ENCODE data around the gene SWT1.

Gene SWT1

DNA sequence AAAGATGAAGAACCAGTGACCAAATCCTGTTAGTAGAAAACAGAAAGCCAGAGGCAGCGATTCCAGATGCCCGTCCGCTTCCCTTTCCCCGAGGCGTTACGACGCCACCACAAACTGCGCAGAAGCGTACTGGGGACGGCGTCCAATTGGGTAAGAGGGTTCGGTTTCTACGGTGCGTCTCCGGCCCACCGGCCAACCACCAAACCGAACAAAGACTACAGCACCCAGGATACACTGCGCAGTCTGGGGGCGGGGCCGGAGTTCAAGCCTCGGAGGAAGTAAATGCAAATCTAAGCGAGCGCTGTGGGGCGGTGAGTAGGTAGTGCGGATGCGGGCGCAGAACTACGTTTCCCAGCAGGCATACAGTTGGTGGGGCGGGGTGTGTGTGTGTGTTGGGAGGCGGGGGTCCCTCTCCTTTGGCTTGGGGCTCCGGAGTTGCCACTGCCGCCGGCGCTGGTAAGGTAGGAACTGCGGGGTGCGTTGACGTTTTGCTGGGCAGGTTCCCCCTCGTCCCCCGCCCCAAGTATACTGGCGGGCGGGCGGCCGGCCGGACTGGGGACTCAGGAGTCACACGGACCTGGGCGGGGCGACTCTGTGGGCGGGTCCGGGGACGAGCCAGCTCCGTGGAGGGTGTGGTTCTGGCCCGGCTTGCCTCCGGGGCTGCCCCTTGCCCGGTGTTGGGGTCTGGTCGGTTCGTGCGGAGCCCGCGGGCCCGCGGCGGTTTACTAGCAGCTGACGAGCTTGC lies at the start of gene SWT1, which contains the start of gene TRMT1L:
TSS of gene SWT1 (plus strand) at position 314 of the 745 bp plus-strand sequence. CDS start 3,675 bp downstream, outside the sequence.
TSS of gene TRMT1L (minus strand) at position 100 of the 745 bp plus-strand sequence. CDS start 241 bp downstream, outside the sequence.
- peaks cover 29% of the 10 kb centered on the region for H3K4me1 Mint-ChIP-seq

DNA sequence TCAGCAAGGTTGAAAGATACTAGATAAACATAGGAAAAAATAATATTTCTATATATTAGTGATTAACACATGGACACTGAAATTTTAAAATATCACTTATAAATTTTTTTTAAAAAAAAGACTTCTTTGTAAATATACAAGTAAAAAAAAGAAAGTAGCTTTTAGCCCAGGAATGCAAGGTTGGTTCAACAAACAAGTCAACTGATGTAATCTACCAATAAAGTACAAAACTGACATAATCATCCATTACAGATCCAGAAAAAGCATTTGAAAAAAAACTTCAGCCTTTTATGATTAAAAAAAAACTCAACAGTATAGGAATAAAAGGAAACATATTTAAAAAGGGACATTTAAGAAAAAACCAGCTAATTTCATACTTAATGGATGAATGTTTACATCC lies 48.6 kb upstream of the SWT1 start:
- DNase-seq (ENCODE audit: low spot score in 2 of 2): no peak
- Mint-ChIP-seq H3K27ac (no peak overlapping the region), H3K4me3 (no peak overlapping the region), H3K36me3 (peaks cover 14% of the 10 kb centered on the region), H3K27me3 (no peaks in the 10 kb centered on the region), H3K4me1 (no peaks in the 10 kb centered on the region), H3K9me3 (peaks cover 23% of the 10 kb centered on the region)
- ATAC-seq (ENCODE audit: low read depth): no peak

More for the DNA sequence above, at the start of gene SWT1, which contains the start of gene TRMT1L:
- H3K27ac Mint-ChIP-seq: peak within 1 kb of the TSS; percentile 100
- no peaks in the 10 kb centered on the region for H3K9me3 Mint-ChIP-seq
- peaks cover 13% of the 10 kb centered on the region for H3K36me3 Mint-ChIP-seq
- ATAC-seq (ENCODE audit: low read depth): peak; percentile 79
- H3K27me3 Mint-ChIP-seq: no peaks in the 10 kb centered on the region
- peak; percentile 96 to 98 for DNase-seq (ENCODE audit: low spot score in 2 of 2)
- peak within 1 kb of the TSS; percentile 94 for H3K4me3 Mint-ChIP-seq

DNA sequence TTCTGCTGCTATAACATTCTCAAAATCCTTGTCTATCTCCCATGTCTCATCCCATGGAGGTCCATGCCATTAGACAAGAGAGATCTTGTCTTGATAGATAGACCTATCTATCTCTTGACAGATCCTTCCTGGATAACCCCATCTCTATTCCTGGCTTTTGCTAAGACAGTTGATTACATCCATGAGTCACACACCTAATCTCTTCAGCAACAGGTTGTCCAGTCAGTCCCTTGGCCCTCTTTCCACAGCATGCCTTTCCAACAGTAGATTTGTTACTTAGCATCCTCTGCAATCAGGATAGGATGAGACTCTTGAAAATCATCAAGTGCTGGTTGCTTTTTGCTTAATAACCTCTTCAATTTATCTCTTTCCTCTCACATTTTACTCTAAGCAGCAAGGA lies 46.8 kb upstream of the SWT1 start:
- DNase-seq (ENCODE audit: low spot score in 2 of 2) (no peak), ATAC-seq (ENCODE audit: low read depth) (no peak)
- Mint-ChIP-seq H3K4me3 (no peak overlapping the region), H3K4me1 (no peaks in the 10 kb centered on the region), H3K36me3 (peaks cover 7% of the 10 kb centered on the region), H3K9me3 (peaks cover 23% of the 10 kb centered on the region), H3K27me3 (no peaks in the 10 kb centered on the region), H3K27ac (no peak overlapping the region)

DNA sequence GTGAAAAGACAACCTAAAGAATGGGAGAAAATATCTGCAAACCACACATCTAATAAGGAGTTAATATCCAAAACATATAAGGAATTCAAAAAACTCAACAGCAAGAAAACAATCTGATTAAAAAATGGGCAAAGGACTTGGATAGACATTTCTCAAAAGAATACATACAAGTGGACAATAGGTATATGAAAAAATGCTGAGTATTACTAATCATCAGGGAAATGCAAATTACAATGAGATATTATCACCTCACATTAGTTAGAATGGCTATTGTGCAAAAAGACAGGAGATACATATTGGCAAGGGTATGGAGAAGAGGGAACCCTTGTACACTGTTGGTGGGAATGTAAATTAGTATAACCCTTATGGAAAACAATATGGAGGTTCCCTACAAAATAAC lies 45.1 kb upstream of the SWT1 start:
- Mint-ChIP-seq H3K9me3 (peaks cover 15% of the 10 kb centered on the region), H3K4me1 (no peaks in the 10 kb centered on the region), H3K27me3 (no peaks in the 10 kb centered on the region), H3K36me3 (peaks cover 6% of the 10 kb centered on the region), H3K4me3 (no peak overlapping the region), H3K27ac (no peak overlapping the region)
- ATAC-seq (ENCODE audit: low read depth): no peak
- no peak for DNase-seq (ENCODE audit: low spot score in 2 of 2)

DNA sequence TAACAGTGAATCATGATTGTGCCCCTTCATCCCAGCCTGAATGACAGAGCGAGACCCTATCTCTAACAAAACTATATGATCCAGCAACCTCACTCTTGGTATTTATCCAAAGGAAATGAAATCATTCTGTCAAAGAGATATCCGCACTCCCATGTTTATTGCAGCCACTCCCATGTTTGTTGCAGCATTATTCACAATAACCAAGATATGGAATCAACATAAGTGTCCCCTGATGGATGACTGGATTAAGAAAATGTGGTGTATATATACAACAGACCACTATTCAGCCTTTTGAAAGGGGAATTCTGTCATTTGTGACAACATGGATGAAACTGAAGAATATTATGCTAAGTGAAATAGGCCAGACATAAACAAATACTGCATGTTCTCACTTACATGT lies 44.6 kb upstream of the SWT1 start:
- DNase-seq (ENCODE audit: low spot score in 2 of 2) (no peak), ATAC-seq (ENCODE audit: low read depth) (no peak)
- no peaks in the 10 kb centered on the region for H3K27me3 Mint-ChIP-seq
- H3K4me1 Mint-ChIP-seq: no peaks in the 10 kb centered on the region
- H3K9me3 Mint-ChIP-seq: peaks cover 15% of the 10 kb centered on the region
- no peak overlapping the region for H3K27ac Mint-ChIP-seq
- no peak overlapping the region for H3K4me3 Mint-ChIP-seq
- peaks cover 9% of the 10 kb centered on the region for H3K36me3 Mint-ChIP-seq

GRCh38 chr1:185129708-185130107 lies 27.3 kb upstream of the SWT1 start:
- Mint-ChIP-seq H3K4me3 (no peak overlapping the region), H3K9me3 (peaks cover 3% of the 10 kb centered on the region), H3K27me3 (no peaks in the 10 kb centered on the region), H3K4me1 (no peaks in the 10 kb centered on the region), H3K27ac (no peak overlapping the region), H3K36me3 (peaks cover 27% of the 10 kb centered on the region)
- DNase-seq (ENCODE audit: low spot score in 2 of 2): no peak
- ATAC-seq (ENCODE audit: low read depth): no peak

- no peak overlapping the region for H3K4me3 Mint-ChIP-seq
- ATAC-seq (ENCODE audit: low read depth) (no peak), DNase-seq (ENCODE audit: low spot score in 2 of 2) (no peak)
- no peak overlapping the region for H3K27ac Mint-ChIP-seq
- H3K4me1 Mint-ChIP-seq: no peaks in the 10 kb centered on the region
- H3K9me3 Mint-ChIP-seq: peaks cover 3% of the 10 kb centered on the region
- H3K27me3 Mint-ChIP-seq: no peaks in the 10 kb centered on the region
- H3K36me3 Mint-ChIP-seq: peaks cover 30% of the 10 kb centered on the region
These were observed 24.4 kb upstream of the SWT1 start for GRCh38 chr1:185132534-185132933.

- no peaks in the 10 kb centered on the region for H3K27me3 Mint-ChIP-seq
- ATAC-seq (ENCODE audit: low read depth) (no peak), DNase-seq (ENCODE audit: low spot score in 2 of 2) (no peak)
- no peaks in the 10 kb centered on the region for H3K9me3 Mint-ChIP-seq
- no peaks in the 10 kb centered on the region for H3K4me1 Mint-ChIP-seq
- no peak overlapping the region for H3K4me3 Mint-ChIP-seq
- peak overlapping the region; percentile 5 for H3K27ac Mint-ChIP-seq
- H3K36me3 Mint-ChIP-seq: peaks cover 33% of the 10 kb centered on the region
These were observed 18.9 kb upstream of the SWT1 start for GRCh38 chr1:185137896-185138545.

- Mint-ChIP-seq H3K9me3 (no peaks in the 10 kb centered on the region), H3K4me1 (no peaks in the 10 kb centered on the region), H3K27ac (no peak overlapping the region), H3K36me3 (peaks cover 27% of the 10 kb centered on the region), H3K27me3 (no peaks in the 10 kb centered on the region), H3K4me3 (no peak overlapping the region)
- DNase-seq (ENCODE audit: low spot score in 2 of 2): no peak
- no peak for ATAC-seq (ENCODE audit: low read depth)
These were observed 17.7 kb upstream of the SWT1 start for GRCh38 chr1:185139246-185139645.

- ATAC-seq (ENCODE audit: low read depth) (no peak), DNase-seq (ENCODE audit: low spot score in 2 of 2) (no peak)
- Mint-ChIP-seq H3K27ac (no peak overlapping the region), H3K27me3 (no peaks in the 10 kb centered on the region), H3K4me1 (peaks cover 4% of the 10 kb centered on the region), H3K9me3 (no peaks in the 10 kb centered on the region), H3K36me3 (peaks cover 28% of the 10 kb centered on the region), H3K4me3 (no peak overlapping the region)
These were observed 12.7 kb upstream of the SWT1 start for GRCh38 chr1:185144233-185144632.

GRCh38 chr1:185151215-185151614 lies 5.8 kb upstream of the SWT1 start:
- no peak for ATAC-seq (ENCODE audit: low read depth)

GRCh38 chr1:185152187-185152767 lies 4.7 kb upstream of the SWT1 start:
- Mint-ChIP-seq H3K4me1 (peaks cover 32% of the 10 kb centered on the region), H3K9me3 (no peaks in the 10 kb centered on the region), H3K27me3 (no peaks in the 10 kb centered on the region), H3K4me3 (peak overlapping the region; percentile 9), H3K27ac (peak overlapping the region; percentile 79), H3K36me3 (peaks cover 22% of the 10 kb centered on the region)
- no peak for DNase-seq (ENCODE audit: low spot score in 2 of 2)
- no peak for ATAC-seq (ENCODE audit: low read depth)

More at GRCh38 chr1:185151215-185151614, 5.8 kb upstream of the SWT1 start:
- DNase-seq (ENCODE audit: low spot score in 2 of 2): no peak
- H3K4me1 Mint-ChIP-seq: peaks cover 32% of the 10 kb centered on the region
- H3K27ac Mint-ChIP-seq: no peak overlapping the region
- H3K27me3 Mint-ChIP-seq: no peaks in the 10 kb centered on the region
- H3K9me3 Mint-ChIP-seq: no peaks in the 10 kb centered on the region
- H3K36me3 Mint-ChIP-seq: peaks cover 22% of the 10 kb centered on the region
- H3K4me3 Mint-ChIP-seq: no peak overlapping the region

DNA sequence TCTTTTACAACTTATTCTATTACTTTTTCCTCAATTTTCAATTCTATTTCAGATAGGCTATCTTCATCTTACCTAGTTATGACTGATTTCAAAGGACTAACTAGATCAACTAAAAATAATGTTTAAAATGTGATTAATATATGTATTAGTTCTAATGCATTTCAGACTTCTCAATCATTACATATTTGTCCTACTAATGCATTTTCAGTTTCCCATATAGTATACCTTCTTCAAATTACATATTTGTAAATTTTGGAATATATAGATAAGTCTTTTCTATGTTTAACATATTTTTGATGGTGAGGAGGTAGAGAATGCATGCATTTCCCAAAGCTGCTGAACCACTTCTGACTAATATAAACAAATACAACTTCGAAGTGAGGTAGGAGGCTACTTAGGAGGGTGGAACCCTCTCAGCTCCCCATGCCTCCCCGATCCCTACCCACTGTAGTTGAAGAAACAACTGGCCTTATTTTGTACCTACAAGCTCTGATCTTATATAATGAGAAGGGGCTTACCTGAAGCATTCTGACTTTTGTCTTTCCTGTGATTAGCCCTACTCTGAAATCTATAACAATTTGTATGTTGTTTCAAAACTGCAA lies 2.0 kb upstream of the SWT1 start:
- no peak for ATAC-seq (ENCODE audit: low read depth)
- Mint-ChIP-seq H3K27ac (peak overlapping the region; percentile 100), H3K4me1 (peaks cover 30% of the 10 kb centered on the region)

More for the DNA sequence above, 2.0 kb upstream of the SWT1 start:
- Mint-ChIP-seq H3K9me3 (no peaks in the 10 kb centered on the region), H3K27me3 (no peaks in the 10 kb centered on the region), H3K4me3 (no peak overlapping the region), H3K36me3 (peaks cover 10% of the 10 kb centered on the region)
- no peak for DNase-seq (ENCODE audit: low spot score in 2 of 2)

All from memory B cell (primary cell).